Osteoblast (primary cell): ENCODE data around the gene OR5F1. TPM values are rescaled to one million over a fixed set of nuclear protein-coding genes. Genes with fewer than 3 reads are reported as not detected.

ENCODE experiments used
- DNase-seq: peaks from one replicate; pipeline ENCODE4 v3.0.0; 2011; ENCODE audit warnings: low spot score, mixed read lengths; ENCODE audit not compliant: insufficient read length; ENCODE audit errors: missing footprints
- H2AFZ ChIP-seq: 2 replicates; pipeline ENCODE4 v1.6.0; 2011; ENCODE audit warnings: mild to moderate bottlenecking, low read length
- H3K27ac ChIP-seq: 2 replicates; pipeline ENCODE4 v1.5.1; 2011; ENCODE audit warnings: mild to moderate bottlenecking, low read depth, low read length, moderate library complexity
- H3K27me3 ChIP-seq: 2 replicates; pipeline ENCODE4 v1.6.0; 2012; ENCODE audit warnings: mild to moderate bottlenecking, control low read depth, inconsistent platforms, low read length, moderate library complexity; ENCODE audit not compliant: insufficient read depth
- H3K36me3 ChIP-seq: 2 replicates; pipeline ENCODE4 v1.5.1; 2011; ENCODE audit warnings: mild to moderate bottlenecking, low read length, control low read depth, moderate library complexity; ENCODE audit not compliant: insufficient read depth
- H3K4me1 ChIP-seq: 2 replicates; pipeline ENCODE4 v1.5.1; 2011; ENCODE audit warnings: mild to moderate bottlenecking, low read length, control low read depth, moderate library complexity; ENCODE audit not compliant: insufficient read depth
- H3K4me2 ChIP-seq: 2 replicates; pipeline ENCODE4 v1.6.0; 2011; ENCODE audit warnings: mild to moderate bottlenecking, low read length; ENCODE audit not compliant: insufficient read depth
- H3K4me3 ChIP-seq: fragments of 200-600 bp; sonication (generic); 3 replicates; pipeline ENCODE4 v1.5.1; 2012; ENCODE audit warnings: mild to moderate bottlenecking, low read length, inconsistent platforms; ENCODE audit not compliant: insufficient read depth
- H3K79me2 ChIP-seq: 2 replicates; pipeline ENCODE4 v1.6.0; 2012; ENCODE audit warnings: mild to moderate bottlenecking, low read length, control low read depth, inconsistent platforms; ENCODE audit not compliant: insufficient read depth
- H3K9me3 ChIP-seq: 2 replicates; pipeline ENCODE4 v1.5.1; 2011; ENCODE audit warnings: low read depth, low read length, control low read depth
- H4K20me1 ChIP-seq: 2 replicates; pipeline ENCODE4 v1.6.0; 2012; ENCODE audit warnings: mild to moderate bottlenecking, low read length, control low read depth; ENCODE audit not compliant: insufficient read depth
- total RNA-seq: library from RNA; depleted of rRNA; stranded (reverse); fragments of >200 nt; gene quantifications from 2 replicates; pipeline ENCODE4 v1.2.3, GENCODE V29; 2012
- TF ChIP-seq, protein P1 (sequence below): IDR thresholded peaks from 2 replicates; pipeline ENCODE4 v1.5.1; 2011; ENCODE audit warnings: mild to moderate bottlenecking, low read depth, low read length, moderate library complexity; ENCODE audit errors: extremely low read depth

The OR5F1 gene
- total RNA-seq, 1 donor: not detected

- Histone ChIP-seq H3K27me3 (no peaks in the 10 kb centered on the region), H3K36me3 (no peaks in the 10 kb centered on the region), H4K20me1 (no peaks in the 10 kb centered on the region), H2AFZ (no peak overlapping the region), H3K4me2 (no peak overlapping the region), H3K79me2 (no peaks in the 10 kb centered on the region), H3K4me1 (no peaks in the 10 kb centered on the region), H3K27ac (no peak overlapping the region), H3K4me3 (no peak overlapping the region), H3K9me3 (no peaks in the 10 kb centered on the region)
- TF ChIP-seq, protein P1, sequence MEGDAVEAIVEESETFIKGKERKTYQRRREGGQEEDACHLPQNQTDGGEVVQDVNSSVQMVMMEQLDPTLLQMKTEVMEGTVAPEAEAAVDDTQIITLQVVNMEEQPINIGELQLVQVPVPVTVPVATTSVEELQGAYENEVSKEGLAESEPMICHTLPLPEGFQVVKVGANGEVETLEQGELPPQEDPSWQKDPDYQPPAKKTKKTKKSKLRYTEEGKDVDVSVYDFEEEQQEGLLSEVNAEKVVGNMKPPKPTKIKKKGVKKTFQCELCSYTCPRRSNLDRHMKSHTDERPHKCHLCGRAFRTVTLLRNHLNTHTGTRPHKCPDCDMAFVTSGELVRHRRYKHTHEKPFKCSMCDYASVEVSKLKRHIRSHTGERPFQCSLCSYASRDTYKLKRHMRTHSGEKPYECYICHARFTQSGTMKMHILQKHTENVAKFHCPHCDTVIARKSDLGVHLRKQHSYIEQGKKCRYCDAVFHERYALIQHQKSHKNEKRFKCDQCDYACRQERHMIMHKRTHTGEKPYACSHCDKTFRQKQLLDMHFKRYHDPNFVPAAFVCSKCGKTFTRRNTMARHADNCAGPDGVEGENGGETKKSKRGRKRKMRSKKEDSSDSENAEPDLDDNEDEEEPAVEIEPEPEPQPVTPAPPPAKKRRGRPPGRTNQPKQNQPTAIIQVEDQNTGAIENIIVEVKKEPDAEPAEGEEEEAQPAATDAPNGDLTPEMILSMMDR: no peak
- no peak for DNase-seq
Observed at GRCh38 chr11:55956521-55956920, 37.9 kb downstream of the OR5F1 start.

GRCh38 chr11:55949330-55949729 is 45.1 kb downstream of the OR5F1 start:
- Histone ChIP-seq H4K20me1 (no peaks in the 10 kb centered on the region), H3K36me3 (no peaks in the 10 kb centered on the region), H3K27me3 (no peaks in the 10 kb centered on the region), H3K4me1 (no peaks in the 10 kb centered on the region), H3K4me3 (no peak overlapping the region), H3K27ac (no peak overlapping the region), H3K4me2 (no peak overlapping the region), H3K9me3 (no peaks in the 10 kb centered on the region), H3K79me2 (no peaks in the 10 kb centered on the region), H2AFZ (no peak overlapping the region)
- no peak for DNase-seq
- TF ChIP-seq, protein P1: no peak

Other genes with a start within 250 kb of the OR5F1 start
- not detected in 2 replicates for gene OR5D13, start 221.2 kb downstream of the OR5F1 start, total RNA-seq
- gene OR5D14, start 199.1 kb downstream of the OR5F1 start, total RNA-seq: not detected in 2 replicates
- gene OR5L1, start 183.3 kb downstream of the OR5F1 start, total RNA-seq: not detected in 2 replicates
- not detected in 2 replicates for gene OR5D18, start 175.0 kb downstream of the OR5F1 start, total RNA-seq
- not detected in 2 replicates for gene OR5L2, start 167.4 kb downstream of the OR5F1 start, total RNA-seq
- not detected in 2 replicates for gene OR5D16, start 155.9 kb downstream of the OR5F1 start, total RNA-seq
- gene TRIM51, start 111.3 kb downstream of the OR5F1 start, total RNA-seq: not detected in 2 replicates
- gene OR5W2, start 80.0 kb downstream of the OR5F1 start, total RNA-seq: not detected in 2 replicates
- gene OR5I1, start 58.2 kb downstream of the OR5F1 start, total RNA-seq: not detected in 2 replicates
- gene OR10AG1, start 24.7 kb downstream of the OR5F1 start, total RNA-seq: not detected in 2 replicates
- gene OR5AS1, start 33.0 kb upstream of the OR5F1 start, total RNA-seq: not detected in 2 replicates
- gene OR8I2, start 98.7 kb upstream of the OR5F1 start, total RNA-seq: not detected in 2 replicates
- gene OR8H2, start 109.1 kb upstream of the OR5F1 start, total RNA-seq: not detected in 2 replicates
- not detected in 2 replicates for gene OR8H3, start 127.7 kb upstream of the OR5F1 start, total RNA-seq
- not detected in 2 replicates for gene OR8J3, start 145.6 kb upstream of the OR5F1 start, total RNA-seq
- not detected in 2 replicates for gene OR8K5, start 165.7 kb upstream of the OR5F1 start, total RNA-seq
- not detected in 2 replicates for gene OR5J2, start 182.0 kb upstream of the OR5F1 start, total RNA-seq
- not detected in 2 replicates for gene OR5T2, start 239.6 kb upstream of the OR5F1 start, total RNA-seq